22Rv1 (cell line): Measurements from ENCODE around the gene UTP3.

Experiments used
- CTCF ChIP-seq: fragments of 450-650 bp; IDR thresholded peaks from 2 replicates; pipeline ENCODE4 v1.5.1; 2017; ENCODE audit warnings: mild to moderate bottlenecking
- ZFX ChIP-seq: fragments of 450-650 bp; IDR thresholded peaks from 2 replicates; pipeline ENCODE4 v1.6.1; 2017; ENCODE audit warnings: antibody characterized with exemption, borderline replicate concordance

- TF ChIP-seq CTCF (no peak), ZFX (no peak)
Measured at GRCh38 chr4:70670332-70671014, 17.9 kb upstream of the UTP3 start.
